SK-MEL-5 (cell line): ENCODE data around the gene OR6F1. TPM values are rescaled to one million over a fixed set of nuclear protein-coding genes. Genes with fewer than 3 reads are reported as not detected.
A peak's percentile ranks its signal among the peaks of the same experiment; 100 is the strongest.
"Not testable (repeated sequence)": the region's sequence is repeated elsewhere in the genome, so short reads cannot be mapped to it uniquely, and the experiment has no call there.

ENCODE experiments used
- DNase-seq: peaks from one replicate; pipeline ENCODE4 v3.0.0-alpha.2; 2016; ENCODE audit warnings: low read depth, low spot score
- in situ Hi-C: cut with HindIII; loops from 2 replicates; pipeline ENCODE4 v1.10.0; 2016; ENCODE audit warnings: low sequenced_read_pairs, high pct_unique_total_duplicates, low pct_unique_long_range_greater_than_20kb
- polyA plus RNA-seq, 2 experiments: library from polyadenylated mRNA; depleted of rRNA; stranded (reverse); fragments of >200 nt; gene quantifications; 2 replicates each; pipeline ENCODE4 v1.2.3, GENCODE V29; 2015
- total RNA-seq: library from RNA; depleted of rRNA; stranded (reverse); fragments of >200 nt; shearing (Covaris generic); gene quantifications from 2 replicates; pipeline ENCODE4 v1.2.3, GENCODE V29; 2014; rRNA removed

Gene OR6F1
- total RNA-seq, result not detected in 2 replicates
- polyA plus RNA-seq (2015; cell fraction: cytosol; rRNA removed), result not detected in 2 replicates
- polyA plus RNA-seq (2015; cell fraction: nucleus; rRNA removed), result not detected in 2 replicates

DNA sequence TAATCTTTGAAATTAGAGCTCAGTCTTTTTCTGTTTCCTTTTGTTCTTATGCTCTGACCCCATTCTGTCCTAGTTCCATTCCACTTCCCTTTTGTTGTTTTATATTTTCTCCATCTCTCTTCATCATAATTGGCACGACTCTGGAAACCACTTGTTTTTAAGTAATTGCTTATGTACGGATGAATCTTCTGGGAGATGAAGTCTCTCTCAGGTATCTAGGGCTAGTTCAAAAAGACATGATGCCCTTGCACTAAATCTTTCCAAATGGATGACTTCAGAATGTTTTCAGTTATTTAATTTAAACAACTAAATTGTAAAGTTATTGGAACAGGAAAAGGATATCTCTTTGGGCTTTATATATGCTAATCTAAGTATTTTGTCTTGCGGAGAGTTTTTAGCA lies at the start of gene OR6F1:
Gene OR6F1 (minus strand): TSS at position 101 of the 400 bp plus-strand sequence. CDS start 3,891 bp downstream, outside the sequence.
- DNase-seq, result no peak
- in situ Hi-C loops, result no loop called here

DNA sequence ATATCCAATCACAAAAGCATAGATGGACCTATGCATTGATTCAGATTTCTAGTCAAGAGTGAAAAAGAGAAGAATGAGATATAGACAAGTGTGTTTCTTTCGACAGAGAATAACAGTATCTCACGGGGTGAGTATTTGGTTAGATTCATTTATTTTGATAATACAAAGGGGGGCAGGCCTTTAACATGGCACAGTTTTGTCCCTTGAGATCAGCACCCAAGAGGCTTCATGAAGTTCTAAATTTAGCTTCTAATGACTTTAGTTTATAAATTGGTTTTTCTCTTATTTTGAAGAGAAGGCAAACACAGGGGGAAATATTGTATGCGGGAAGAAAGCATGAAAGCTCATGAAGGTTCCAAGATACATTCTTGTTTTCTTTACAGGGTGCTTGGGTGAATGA lies 44.0 kb upstream of the OR6F1 start, which contains the start of gene OR1C1:
Gene OR1C1 (minus strand): TSS at position 101 of the 400 bp plus-strand sequence. CDS start 2,150 bp downstream, outside the sequence.
- in situ Hi-C loops, result no loop called here
- no peak for DNase-seq

DNA sequence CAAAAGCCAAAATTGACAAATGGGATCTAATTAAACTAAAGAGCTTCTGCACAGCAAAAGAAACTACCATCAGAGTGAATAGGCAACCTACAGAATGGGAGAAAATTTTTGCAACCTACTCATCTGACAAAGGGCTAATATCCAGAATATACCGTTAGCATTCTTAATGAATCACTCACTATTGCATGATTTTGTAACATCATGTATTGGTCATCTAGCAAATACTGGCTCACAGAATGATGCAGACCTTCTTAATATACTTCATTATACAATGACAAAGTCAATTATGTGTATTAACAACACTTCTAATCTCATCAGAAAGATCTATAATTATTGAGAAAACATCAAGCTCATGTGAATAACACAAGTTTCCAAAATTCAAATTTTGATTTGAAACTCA lies 37.9 kb upstream of the OR6F1 start:
- in situ Hi-C loops, DNase-seq: not testable (repeated sequence)

DNA sequence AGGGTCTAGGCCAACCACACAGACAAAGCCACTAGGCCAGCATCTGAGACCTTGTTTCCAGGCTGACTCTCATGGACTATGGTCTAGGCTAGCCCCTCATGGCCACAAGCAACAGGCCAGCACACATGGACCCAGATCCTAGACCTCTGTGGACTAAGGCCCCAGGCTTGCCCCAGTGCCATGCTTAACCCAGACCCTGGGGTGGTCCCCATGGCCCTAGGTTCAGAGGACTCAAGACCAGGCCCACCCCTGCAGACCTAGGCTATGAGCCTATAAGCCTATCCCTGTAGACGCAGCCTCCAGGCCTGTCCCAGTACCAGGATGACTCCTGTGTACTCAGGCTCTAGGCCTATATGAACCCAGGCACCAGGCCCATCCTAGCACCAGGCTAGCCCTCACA lies 33.4 kb upstream of the OR6F1 start:
- DNase-seq, result no peak
- in situ Hi-C loops, result no loop called here

DNA sequence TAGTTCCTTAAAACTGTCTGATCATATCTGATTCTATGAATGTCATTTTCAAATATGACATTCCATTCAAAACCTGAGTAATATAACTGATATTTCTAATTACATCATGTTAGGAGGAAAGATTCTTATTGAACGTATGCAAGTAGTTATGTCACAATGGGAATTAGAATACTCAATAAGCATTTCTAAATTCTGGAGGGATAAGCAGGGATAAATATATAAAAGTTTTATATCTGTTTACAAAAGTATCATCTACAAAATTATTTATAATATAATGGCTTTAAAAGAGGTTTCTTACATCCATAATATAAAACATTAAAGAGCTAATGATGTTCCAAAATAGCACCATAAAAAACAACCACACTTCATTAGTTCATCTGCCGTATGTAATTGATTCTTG lies 31.6 kb upstream of the OR6F1 start, which contains the start of gene OR14A2:
Gene OR14A2 (minus strand): TSS at position 101 of the 400 bp plus-strand sequence.
- no peak for DNase-seq
- in situ Hi-C loops, result no loop called here

DNA sequence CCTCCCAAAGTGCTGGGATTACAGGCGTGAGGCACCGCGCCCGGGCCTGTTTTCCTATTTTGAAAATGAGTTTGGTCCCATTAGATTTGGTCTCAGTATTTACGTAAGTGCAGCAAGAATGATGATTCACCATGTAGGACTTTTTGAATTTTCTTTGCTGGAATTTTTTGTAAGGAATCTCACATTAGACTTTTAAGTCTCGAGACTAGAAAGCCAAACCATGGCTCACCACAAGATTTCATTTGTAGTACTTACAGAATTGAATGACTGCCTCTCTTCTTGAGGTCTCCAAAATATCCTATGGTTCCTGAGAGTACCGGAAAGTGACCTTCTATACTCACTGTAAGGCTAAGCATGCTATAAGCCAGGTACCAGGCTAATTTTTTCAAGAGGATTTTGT lies 31.2 kb upstream of the OR6F1 start:
- in situ Hi-C loops, result no loop called here
- no peak for DNase-seq

DNA sequence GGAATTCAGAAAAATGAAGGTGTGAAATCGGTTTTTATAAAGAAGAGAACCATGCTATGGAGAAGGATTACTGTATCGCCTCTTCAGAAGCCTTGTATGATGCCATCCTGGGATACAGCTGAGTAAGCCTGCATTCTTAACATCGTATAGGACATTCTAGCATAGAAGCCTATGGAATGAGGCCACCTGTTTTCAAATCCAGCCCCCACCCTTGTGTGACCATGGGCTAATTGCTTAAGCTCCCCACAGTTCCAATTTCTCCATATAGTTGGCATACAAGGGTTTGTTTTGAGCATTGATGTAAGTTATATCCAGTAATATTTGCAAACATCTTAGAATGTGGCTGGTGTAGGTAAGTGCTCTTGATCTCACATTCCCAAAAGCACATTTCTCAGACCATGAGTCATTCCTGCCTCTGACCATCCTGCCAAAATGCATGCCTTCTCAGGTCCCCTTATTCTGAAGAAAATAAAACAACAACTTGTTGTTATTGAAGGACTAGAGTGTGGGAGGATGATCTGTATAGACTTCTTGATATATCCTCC lies 30.0 kb upstream of the OR6F1 start:
- in situ Hi-C loops, result no loop called here
- DNase-seq, result no peak

DNA sequence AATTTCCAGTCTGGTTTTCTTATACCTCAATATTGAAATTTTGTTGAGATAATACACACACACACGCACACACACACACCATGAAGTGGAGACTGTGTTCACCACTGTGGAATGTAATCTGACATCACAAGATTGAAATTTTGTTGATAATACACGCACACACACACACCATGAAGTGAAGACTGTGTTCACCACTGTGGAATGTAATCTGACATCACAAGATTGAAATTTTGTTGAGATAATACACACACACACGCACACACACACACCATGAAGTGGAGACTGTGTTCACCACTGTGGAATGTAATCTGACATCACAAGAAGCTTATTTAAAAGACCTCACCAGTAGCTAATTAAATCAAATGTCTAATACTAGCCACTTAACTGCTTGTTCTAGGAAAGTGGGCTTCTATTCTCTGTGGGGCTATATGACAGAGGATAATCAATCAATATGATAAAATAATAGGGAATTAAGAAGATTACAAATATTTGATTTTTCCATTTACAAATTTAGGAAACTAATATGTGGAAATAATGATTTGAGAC lies 25.8 kb upstream of the OR6F1 start:
- DNase-seq, in situ Hi-C loops: not testable (repeated sequence)

DNA sequence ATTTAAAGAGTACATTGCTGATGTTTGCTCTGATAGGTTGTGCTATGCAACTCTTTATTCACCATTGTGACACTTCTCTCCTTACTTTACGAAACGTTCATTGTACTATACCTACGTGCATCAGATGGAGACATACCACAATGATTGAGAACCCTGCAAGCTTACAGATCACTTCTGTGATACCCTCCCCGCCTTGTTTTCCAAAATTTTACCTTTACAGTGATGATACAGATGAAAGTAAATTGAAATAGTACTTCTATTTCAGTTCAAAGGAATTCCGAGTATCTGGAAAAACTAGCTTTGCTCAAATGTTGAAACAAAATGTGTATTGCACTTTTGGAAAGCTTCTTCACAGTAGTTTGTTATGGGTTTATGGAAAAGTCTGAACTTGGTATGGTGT lies 25.3 kb upstream of the OR6F1 start:
- in situ Hi-C loops, result no loop called here
- no peak for DNase-seq

DNA sequence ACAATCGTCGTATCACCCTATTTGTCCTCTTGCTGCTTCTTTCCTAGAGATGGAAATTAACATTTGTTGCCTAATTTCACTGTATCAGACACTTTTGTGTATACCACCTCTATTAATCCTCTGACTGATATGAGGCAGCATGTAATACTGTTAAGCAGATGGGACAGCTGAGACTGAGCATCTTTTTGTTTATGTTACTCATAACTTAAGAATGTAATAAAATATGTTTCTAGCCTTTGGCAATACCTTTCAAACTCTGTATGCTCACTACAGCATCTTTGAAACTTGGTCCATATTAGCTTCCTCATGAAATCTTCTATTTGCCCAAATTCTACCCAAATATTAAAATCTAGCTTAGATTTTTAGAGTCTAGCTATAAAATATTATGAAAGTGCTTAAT lies 24.3 kb upstream of the OR6F1 start:
- in situ Hi-C loops, result no loop called here

DNA sequence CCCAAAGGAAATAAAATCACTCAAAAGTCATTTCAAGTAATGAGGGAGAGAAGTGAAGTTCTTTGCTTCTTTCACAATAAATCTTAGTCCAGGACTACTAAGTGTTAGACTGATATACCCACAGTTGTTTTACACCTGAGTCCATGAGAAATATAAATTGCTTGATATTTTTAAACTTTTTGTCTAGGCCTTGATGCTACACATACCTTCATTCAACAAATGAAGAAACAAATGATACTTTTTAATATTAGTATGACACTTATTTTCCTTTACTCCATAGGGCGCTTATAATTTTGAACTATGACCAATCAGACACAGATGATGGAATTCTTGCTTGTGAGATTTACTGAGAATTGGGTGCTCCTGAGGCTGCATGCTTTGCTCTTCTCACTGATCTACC lies 21.9 kb upstream of the OR6F1 start, which contains the start of gene OR14K1:
Gene OR14K1 (plus strand): TSS at position 301 of the 400 bp plus-strand sequence. CDS start 0 bp downstream, at position 301.
- no peak for DNase-seq
- in situ Hi-C loops, result no loop called here

More for the DNA sequence above, 24.3 kb upstream of the OR6F1 start:
- no peak for DNase-seq

DNA sequence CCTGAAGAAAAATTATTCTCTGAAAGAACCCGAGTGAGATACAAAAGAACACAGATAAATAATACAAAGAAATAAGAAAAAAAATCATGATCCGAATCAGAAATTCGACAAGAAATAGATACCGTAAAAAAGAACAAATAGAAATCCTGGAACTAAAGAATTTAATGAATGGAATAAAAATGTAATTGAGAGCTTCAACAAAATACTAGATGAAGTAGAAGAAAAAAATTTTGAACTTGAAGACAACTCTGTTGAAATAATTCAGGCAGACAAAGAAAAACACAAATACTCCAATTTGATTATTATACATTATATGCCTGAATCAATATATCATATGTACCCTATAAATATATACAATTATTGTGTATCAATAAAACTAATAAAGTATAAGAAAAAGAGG lies 4.8 kb upstream of the OR6F1 start:
- in situ Hi-C loops, result no loop called here
- DNase-seq, result no peak

DNA sequence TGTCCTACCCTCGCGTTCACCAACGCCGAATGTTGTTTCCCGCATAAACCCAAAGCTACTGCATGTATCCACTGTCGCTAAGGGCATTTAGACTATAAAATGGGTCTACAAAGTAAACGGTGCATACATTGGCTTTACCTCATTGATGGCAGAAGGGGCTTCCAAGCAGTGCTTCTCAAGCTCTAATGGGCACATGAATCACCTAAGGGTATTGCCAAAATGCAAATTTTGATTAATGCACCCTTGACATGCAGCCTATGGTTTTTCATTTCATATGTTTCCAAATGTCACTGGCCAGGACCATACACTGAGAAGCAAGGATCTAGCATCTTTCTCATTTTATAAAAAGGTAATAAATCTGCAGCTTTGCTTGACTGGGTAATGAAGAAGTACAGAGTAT lies 2.7 kb downstream of the OR6F1 start:
- in situ Hi-C loops, result no loop called here

DNA sequence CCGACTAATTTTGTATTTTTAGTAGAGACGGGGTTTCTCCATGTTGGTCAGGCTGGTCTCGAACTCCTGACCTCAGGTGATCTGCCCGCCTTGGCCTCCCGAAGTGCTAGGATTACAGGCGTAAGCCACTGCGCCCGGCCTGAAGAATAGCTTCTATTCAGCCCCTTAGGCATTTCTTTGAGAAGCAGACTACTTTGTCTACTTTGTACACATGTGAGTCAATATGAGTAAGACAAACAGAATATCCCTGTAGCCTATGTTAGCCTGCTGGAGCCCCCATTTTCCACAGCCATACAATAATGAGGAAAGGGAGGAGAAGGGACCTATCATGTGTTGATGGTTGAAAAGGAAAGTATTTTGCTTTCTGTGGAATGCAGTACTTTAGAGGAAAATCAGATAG lies 5.8 kb downstream of the OR6F1 start:
- DNase-seq, in situ Hi-C loops: not testable (repeated sequence)

More for the DNA sequence above, 2.7 kb downstream of the OR6F1 start:
- no peak for DNase-seq

DNA sequence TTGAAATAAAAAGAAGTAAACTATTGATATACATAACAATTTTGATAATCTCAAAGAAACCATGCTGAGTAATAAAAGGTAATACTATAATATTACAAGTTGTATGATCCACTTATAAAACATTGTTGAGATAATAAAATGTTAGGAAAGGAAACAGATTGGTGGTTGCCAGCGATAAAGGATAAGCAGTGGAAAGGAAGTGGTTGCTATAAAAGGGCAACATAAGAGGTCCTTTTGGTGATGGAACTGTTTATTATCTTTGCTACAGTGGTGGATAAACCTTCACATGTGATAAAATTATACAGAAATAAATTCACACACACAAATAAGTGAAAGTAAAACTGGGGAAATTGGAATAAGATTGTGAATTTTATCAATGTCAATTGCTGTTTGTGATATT lies 15.1 kb downstream of the OR6F1 start:
- in situ Hi-C loops, result no loop called here
- DNase-seq, result no peak

DNA sequence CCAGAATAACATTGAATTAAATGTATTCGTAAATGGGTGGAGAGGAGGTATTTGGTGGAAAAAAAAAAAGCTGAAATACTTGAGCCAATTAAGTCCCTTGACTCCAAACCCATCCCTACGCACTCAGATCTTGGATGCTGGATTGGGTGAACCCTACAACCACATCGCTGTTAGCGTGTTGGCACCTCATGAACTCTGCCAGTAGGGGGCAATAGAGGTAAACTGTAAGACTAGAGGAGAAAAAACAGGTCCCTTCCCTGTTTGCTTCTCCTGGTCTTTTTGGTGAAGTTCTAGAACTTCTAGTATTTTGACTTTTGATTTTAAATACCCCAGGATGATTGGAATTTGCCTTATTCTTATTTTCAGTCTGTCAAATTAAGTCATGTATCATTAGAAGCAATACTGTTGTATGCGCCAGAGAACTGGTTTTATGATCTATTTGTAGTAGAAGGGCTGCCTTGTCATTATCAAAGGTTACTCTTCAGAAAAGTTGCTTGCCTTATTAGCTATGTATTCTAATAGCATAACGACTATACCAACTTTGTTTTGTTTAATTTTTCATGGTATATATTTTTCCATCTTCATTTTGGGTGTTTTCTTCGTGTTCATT lies 35.1 kb downstream of the OR6F1 start:
- DNase-seq, result peak; percentile 79
- in situ Hi-C loops, result no loop called here

DNA sequence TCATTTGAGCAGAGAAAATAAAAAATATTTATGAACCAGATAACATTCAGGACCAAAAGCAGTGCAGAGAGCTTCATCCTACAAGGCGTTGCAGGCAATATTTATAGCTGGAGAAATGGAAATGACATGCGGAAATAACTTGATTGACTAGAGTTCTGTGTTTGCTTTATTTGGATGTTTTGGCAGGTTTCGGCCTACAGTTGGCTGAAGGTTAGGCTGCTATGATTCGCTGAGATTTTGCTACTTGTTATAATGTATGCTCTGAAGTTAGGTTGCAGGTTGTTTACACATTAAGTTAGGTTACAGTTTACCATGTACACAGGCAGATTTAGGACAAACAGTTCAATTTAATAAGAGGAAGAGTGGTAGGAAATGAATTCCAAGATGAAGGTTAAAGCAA lies 36.3 kb downstream of the OR6F1 start:
- no peak for DNase-seq
- in situ Hi-C loops, result no loop called here

DNA sequence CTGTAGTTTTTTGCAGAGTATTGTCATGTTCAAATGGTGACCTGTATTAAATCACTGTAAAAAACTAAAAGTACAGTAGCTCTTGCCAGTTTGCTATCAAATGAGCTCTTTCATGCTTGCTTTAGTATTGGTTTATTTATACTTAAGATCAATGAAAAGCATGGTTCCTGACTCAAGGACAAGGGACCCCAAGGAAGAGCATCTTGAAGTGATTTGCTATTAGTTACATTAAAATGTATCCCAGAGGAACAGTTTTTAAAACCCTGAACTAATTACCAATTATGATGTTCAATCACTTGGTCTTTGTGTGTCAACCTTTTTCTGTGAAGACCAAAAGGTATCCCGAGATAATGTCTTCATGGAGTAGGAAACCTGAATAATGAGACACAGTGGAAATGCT lies 36.8 kb downstream of the OR6F1 start, which contains the start of gene OR13G1:
Gene OR13G1 (minus strand): TSS at position 101 of the 400 bp plus-strand sequence. CDS start 6,698 bp downstream, outside the sequence.
- in situ Hi-C loops, result no loop called here
- DNase-seq, result no peak

DNA sequence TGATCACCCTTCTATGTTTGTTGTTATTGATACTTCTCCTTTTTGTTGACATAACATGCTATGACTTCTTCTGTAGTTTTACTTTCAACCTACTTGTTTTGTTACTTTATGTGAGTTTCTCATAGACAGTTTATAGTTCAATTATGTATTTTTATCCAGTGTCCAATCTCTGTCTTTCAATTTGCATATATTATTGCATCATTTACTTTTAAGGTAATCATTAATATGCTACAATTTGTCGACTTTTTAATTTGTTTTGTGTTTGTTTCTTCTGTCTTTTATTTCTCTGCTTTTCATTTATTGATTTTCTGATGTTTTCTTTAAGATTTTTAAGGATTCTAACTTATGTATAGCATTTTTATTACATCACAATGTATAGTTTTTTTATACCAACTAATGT lies 47.2 kb downstream of the OR6F1 start:
- in situ Hi-C loops, result no loop called here
- DNase-seq, result no peak
